HL-60 (cell line): ENCODE measurements around the gene ELF4.

Source experiments
- DNase-seq, 2 experiments: peaks; one replicate each; pipeline ENCODE4 v3.0.0-alpha.2; 2010 to 2020; ENCODE audit warnings: low read depth in 1 of 2, low spot score in 1 of 2
- H3K27ac ChIP-seq: fragments of 250-450 bp; sonication (Bioruptor Pico); replicated peaks from 2 replicates; pipeline ENCODE4 v1.5.1; 2020; ENCODE audit warnings: mild to moderate bottlenecking, moderate library complexity
- H3K27me3 ChIP-seq: fragments of 250-450 bp; sonication (Bioruptor Pico); 2 replicates; pipeline ENCODE4 v1.5.1; 2021; ENCODE audit warnings: mild to moderate bottlenecking, moderate library complexity; ENCODE audit not compliant: insufficient read depth, poor library complexity, severe bottlenecking
- H3K4me3 ChIP-seq: replicated peaks from 2 replicates; pipeline ENCODE4 v1.5.1; 2011; ENCODE audit warnings: mild to moderate bottlenecking, control low read depth, low read length; ENCODE audit not compliant: insufficient read depth
- CTCF ChIP-seq: IDR thresholded peaks from one replicate; pipeline ENCODE4 v1.5.1; 2011; ENCODE audit warnings: low read length, control low read depth, inconsistent platforms; ENCODE audit not compliant: insufficient read depth
- GABPA ChIP-seq: IDR thresholded peaks from 2 replicates; pipeline ENCODE4 v1.6.1; 2012; ENCODE audit warnings: low read depth
- POLR2AphosphoS5 ChIP-seq: IDR thresholded peaks from 2 replicates; pipeline ENCODE4 v1.6.1; 2012; ENCODE audit warnings: low read depth
- REST ChIP-seq: IDR thresholded peaks from 2 replicates; pipeline ENCODE4 v1.6.1; 2012; ENCODE audit warnings: low read depth; ENCODE audit not compliant: insufficient replicate concordance
- SPI1 ChIP-seq: IDR thresholded peaks from 2 replicates; pipeline ENCODE4 v1.6.1; 2012; ENCODE audit warnings: low read depth, mild to moderate bottlenecking, borderline replicate concordance

ELF4 gene

GRCh38 chrX:130048686-130049222 lies 61.5 kb downstream of the ELF4 start:
- Histone ChIP-seq H3K27me3 (no peaks in the 10 kb centered on the region), H3K4me3 (no peak overlapping the region), H3K27ac (no peak overlapping the region)
- DNase-seq = no peak
- no peak for TF ChIP-seq POLR2AphosphoS5
- TF ChIP-seq GABPA = no peak
- no peak for TF ChIP-seq REST
- TF ChIP-seq SPI1 = no peak
- TF ChIP-seq CTCF = no peak

- no peak for DNase-seq
- H3K27ac ChIP-seq = no peak overlapping the region
- H3K27me3 ChIP-seq = no peaks in the 10 kb centered on the region
- H3K4me3 ChIP-seq = no peak overlapping the region
- TF ChIP-seq SPI1 (no peak), GABPA (no peak), POLR2AphosphoS5 (no peak), REST (no peak), CTCF (no peak)
These were observed 62.9 kb downstream of the ELF4 start for GRCh38 chrX:130047416-130047815.

GRCh38 chrX:130039847-130040246 lies 70.5 kb downstream of the ELF4 start:
- Histone ChIP-seq H3K4me3 (no peak overlapping the region), H3K27me3 (no peaks in the 10 kb centered on the region), H3K27ac (no peak overlapping the region)
- DNase-seq = no peak
- TF ChIP-seq SPI1 (no peak), CTCF (no peak), GABPA (no peak), REST (no peak), POLR2AphosphoS5 (no peak)
